T-cell (primary cell): ENCODE results near the gene TM6SF1. TPM values are rescaled to one million over a fixed set of nuclear protein-coding genes. Genes with fewer than 3 reads are reported as not detected.
"Not testable (repeated sequence)": the region's sequence is repeated elsewhere in the genome, so short reads cannot be mapped to it uniquely, and the experiment has no call there.

Experiments
- ATAC-seq, 4 experiments: fragments of 200-7000 bp in 3 of 4; fragments of 150-1000 bp in 1 of 4; cut with Tn5 transposase; replicated peaks in 1 of 4; 1 replicate in 3 of 4; 2 replicates in 1 of 4; pipeline ENCODE4 v1.10.0; 2021; ENCODE audit warnings: moderate library complexity in 3 of 4, mild to moderate bottlenecking in 2 of 4, moderate number of reproducible peaks in 1 of 4
- CTCF ChIA-PET, 2 donors: fragments of 300-600 bp; sonication (Branson Sonifier 250); formaldehyde crosslinking; loops; one replicate each; lab custom pipeline; 2022; ENCODE audit warnings: antibody characterized with exemption in 2 of 2; lab: Charles Lee
- POLR2A ChIA-PET, 2 donors: fragments of 300-600 bp; sonication (Branson Sonifier 250); formaldehyde crosslinking; loops; one replicate each; lab custom pipeline; 2022; ENCODE audit warnings: antibody characterized with exemption in 2 of 2; lab: Charles Lee
- DNase-seq, 35 experiments: peaks; one replicate each; pipeline versions ENCODE4 v3.0.0 to v3.0.0-alpha.2; 2013 to 2023
- H3K27ac ChIP-seq: one replicate; pipeline ENCODE4 v1.5.1; 2013; ENCODE audit warnings: low read length
- H3K27me3 ChIP-seq, 2 experiments: replicated peaks in 1 of 2; 1 replicate in 1 of 2; 2 replicates in 1 of 2; pipeline versions ENCODE4 v1.6.1 to v1.7.0; 2013; ENCODE audit warnings: low read length in 1 of 2, mixed read lengths in 1 of 2; ENCODE audit not compliant: control insufficient read depth in 2 of 2, insufficient read depth in 2 of 2; ENCODE audit errors: extremely low read depth in 1 of 2
- H3K36me3 ChIP-seq, 2 donors: 1 replicate in 1 of 2; 2 replicates in 1 of 2; pipeline versions ENCODE4 v1.6.1 to v1.7.0; 2013; ENCODE audit warnings: low read length in 1 of 2; ENCODE audit not compliant: control insufficient read depth in 2 of 2, insufficient read depth in 1 of 2; ENCODE audit errors: extremely low read depth in 1 of 2
- H3K4me1 ChIP-seq, 2 experiments: 1 replicate in 1 of 2; 2 replicates in 1 of 2; pipeline versions ENCODE4 v1.6.1 to v1.7.0; 2013; ENCODE audit warnings: low read length in 2 of 2, mixed read lengths in 1 of 2; ENCODE audit not compliant: insufficient read depth in 2 of 2, control insufficient read depth in 1 of 2; ENCODE audit errors: extremely low read depth in 1 of 2
- H3K4me3 ChIP-seq, 2 donors: 1 replicate in 1 of 2; 2 replicates in 1 of 2; pipeline versions ENCODE4 v1.5.1 to v1.7.0; 2013; ENCODE audit warnings: mild to moderate bottlenecking in 2 of 2, low read length in 1 of 2, moderate library complexity in 1 of 2; ENCODE audit not compliant: control insufficient read depth in 1 of 2; ENCODE audit errors: extremely low read depth in 1 of 2
- H3K9me3 ChIP-seq: 2 replicates; pipeline ENCODE4 v1.7.0; 2013
- H3K27ac Mint-ChIP-seq, 2 donors: one replicate each; pipeline ENCODE4 v1.8.0; 2020 to 2021; ENCODE audit warnings: mild to moderate bottlenecking in 2 of 2, mixed read lengths in 2 of 2
- H3K27me3 Mint-ChIP-seq, 2 donors: one replicate each; pipeline ENCODE4 v1.8.0; 2021 to 2022; ENCODE audit warnings: mixed read lengths in 2 of 2
- H3K36me3 Mint-ChIP-seq: one replicate; pipeline ENCODE4 v1.8.0; 2021; ENCODE audit warnings: mixed read lengths
- H3K4me1 Mint-ChIP-seq, 3 donors: one replicate each; pipeline ENCODE4 v1.8.0; 2020 to 2022; ENCODE audit warnings: mixed read lengths in 3 of 3, mild to moderate bottlenecking in 1 of 3
- H3K4me3 Mint-ChIP-seq, 3 donors: one replicate each; pipeline ENCODE4 v1.8.0; 2020 to 2022; ENCODE audit warnings: mild to moderate bottlenecking in 3 of 3, mixed read lengths in 3 of 3, moderate library complexity in 3 of 3
- H3K9me3 Mint-ChIP-seq, 3 donors: one replicate each; pipeline ENCODE4 v1.8.0; 2020 to 2022; ENCODE audit warnings: mixed read lengths in 3 of 3
- WGBS: methylation state at CpG from one replicate; pipeline ENCODE4 v1.1.5; 2013; ENCODE audit warnings: missing lambda C conversion rate; ENCODE audit not compliant: insufficient coverage; 5-methylcytosine and 5-hydroxymethylcytosine counted together
- total RNA-seq, 35 experiments: library from RNA in 6 of 35; stranded (reverse) in 6 of 35; fragments of 120-200 nt in 1 of 35; gene quantifications; one replicate each; pipeline versions ENCODE4 v1.2.1 to v1.2.4 and lab custom pipeline; 2013 to 2026

Gene TM6SF1
- total RNA-seq, 5 donors from 2014 or later (not counting 1 experiment from before 2014, with no cell fraction given): 0.33 to 2.1 (median 0.84) TPM; not detected in 1

DNA sequence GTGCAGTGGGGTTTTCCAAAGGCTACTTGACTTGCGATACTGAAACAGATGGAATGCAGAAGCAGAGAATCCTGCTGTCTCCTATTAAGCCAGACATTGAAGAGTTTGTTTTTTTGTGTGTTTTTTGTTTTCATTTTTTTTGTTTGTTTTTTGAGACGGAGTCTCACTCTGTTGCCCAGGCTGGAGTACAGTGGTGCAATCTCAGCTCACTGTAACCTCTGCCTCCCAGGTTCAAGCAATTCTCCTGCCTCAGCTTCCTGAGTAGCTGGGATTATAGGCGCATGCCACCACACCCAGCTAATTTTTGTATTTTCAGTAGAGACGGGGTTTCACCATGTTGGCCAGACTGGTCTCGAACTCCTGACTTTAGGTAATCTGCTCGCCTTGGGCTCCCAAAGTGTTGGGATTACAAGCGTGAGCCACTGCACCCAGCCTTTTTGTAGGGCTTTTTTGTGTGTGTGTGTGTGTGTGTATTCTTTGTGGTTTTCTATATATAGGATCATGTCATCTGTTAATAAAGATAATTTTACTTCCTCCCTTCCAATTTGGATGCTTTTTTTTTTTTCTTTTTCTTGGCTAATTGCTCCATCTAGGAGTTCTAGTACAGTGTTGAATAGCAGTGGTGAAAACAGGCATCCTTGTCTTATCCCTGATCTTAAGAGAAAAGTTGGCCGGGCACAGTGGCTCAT lies 21.4 kb upstream of the TM6SF1 start:
- peaks cover 0 to 12% of the 10 kb centered on the region in 2 experiments for H3K27me3 ChIP-seq
- H3K4me3 ChIP-seq, H3K4me3 Mint-ChIP-seq, POLR2A ChIA-PET, H3K27ac ChIP-seq, H3K27ac Mint-ChIP-seq, H3K36me3 Mint-ChIP-seq, CTCF ChIA-PET, H3K36me3 ChIP-seq, DNase-seq, H3K4me1 ChIP-seq, H3K4me1 Mint-ChIP-seq, H3K9me3 Mint-ChIP-seq, H3K9me3 ChIP-seq, ATAC-seq: not testable (repeated sequence)
- peaks cover 9 to 11% of the 10 kb centered on the region in 2 donors for H3K27me3 Mint-ChIP-seq
- 93% methylated on average over 2 of the region's 8 CpGs for WGBS

DNA sequence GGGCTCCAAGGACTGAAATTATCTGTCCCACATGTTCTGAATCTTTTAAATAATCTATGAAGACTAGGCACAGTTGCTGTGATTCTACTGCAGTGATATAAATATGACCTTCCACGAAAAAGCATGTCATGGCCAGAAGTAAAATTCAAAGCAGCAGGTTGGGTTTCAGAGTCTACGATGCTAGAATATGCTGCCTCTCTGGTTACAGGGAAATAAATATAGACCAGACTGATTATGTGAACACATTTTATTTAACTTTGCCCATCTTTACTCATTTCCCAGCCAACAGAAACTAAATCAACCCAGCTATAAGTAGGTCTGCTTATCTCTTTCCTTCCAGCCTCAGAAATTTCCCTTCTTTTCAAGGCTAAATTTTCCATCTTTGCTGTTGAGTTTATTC lies 19.9 kb upstream of the TM6SF1 start:
- ChIA-PET CTCF (no interaction called here), POLR2A (interaction anchor here (0.7 kb wide), 2 partner anchors 28 to 34 kb away, joined by 3 to 5 read pairs; no protein-coding TSS in a partner anchor)
- Mint-ChIP-seq H3K4me3 (no peak overlapping the region), H3K36me3 (no peaks in the 10 kb centered on the region), H3K27me3 (peaks cover 10 to 12% of the 10 kb centered on the region in 2 donors), H3K4me1 (peaks cover 0 to 6% (median 5%) of the 10 kb centered on the region in 3 donors), H3K27ac (no peak overlapping the region), H3K9me3 (no peaks in the 10 kb centered on the region)
- no peaks in the 10 kb centered on the region for H3K36me3 ChIP-seq
- WGBS: no CpG with 5 or more reads among the region's 2 CpGs
- ATAC-seq (no peak), DNase-seq (no peak)
- peaks cover 0 to 11% of the 10 kb centered on the region in 2 experiments for H3K27me3 ChIP-seq
- H3K4me3 ChIP-seq: no peak overlapping the region
- no peaks in the 10 kb centered on the region for H3K4me1 ChIP-seq
- no peak overlapping the region for H3K27ac ChIP-seq
- H3K9me3 ChIP-seq: no peaks in the 10 kb centered on the region

DNA sequence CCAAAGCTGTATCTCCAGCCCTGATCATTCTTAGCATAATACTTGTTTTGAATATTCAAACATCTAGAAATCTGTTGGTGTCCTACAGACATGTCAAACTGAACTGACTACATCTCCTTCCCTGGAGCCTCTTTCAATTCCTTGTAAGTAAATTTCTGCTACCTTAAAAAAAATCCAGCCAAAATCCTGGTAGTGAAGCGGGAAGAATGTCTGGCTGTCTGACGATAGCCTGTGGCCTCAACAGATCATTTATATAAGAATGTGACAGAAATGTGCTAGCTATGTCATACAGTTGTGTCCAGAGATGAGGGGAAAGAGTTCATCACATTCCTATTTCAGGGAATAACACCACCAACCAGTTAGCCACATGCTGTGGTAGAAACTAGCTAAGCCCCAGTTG lies 18.6 kb upstream of the TM6SF1 start:
- Histone ChIP-seq H3K4me3 (no peak overlapping the region), H3K27me3 (peaks cover 0 to 8% of the 10 kb centered on the region in 2 experiments), H3K4me1 (no peaks in the 10 kb centered on the region), H3K36me3 (no peaks in the 10 kb centered on the region), H3K27ac (no peak overlapping the region), H3K9me3 (no peaks in the 10 kb centered on the region)
- ATAC-seq (no peak), DNase-seq (no peak)
- Mint-ChIP-seq H3K9me3 (no peaks in the 10 kb centered on the region), H3K36me3 (no peaks in the 10 kb centered on the region), H3K4me3 (no peak overlapping the region), H3K27me3 (peaks cover 8 to 10% of the 10 kb centered on the region in 2 donors), H3K27ac (no peak overlapping the region), H3K4me1 (peaks cover 0 to 6% (median 5%) of the 10 kb centered on the region in 3 donors)
- ChIA-PET POLR2A (no interaction called here), CTCF (interaction anchor here in 1 of 2 donors (0.6 kb wide), 1 partner anchor 86 kb away, joined by 8 read pairs; no protein-coding TSS in a partner anchor)
- no CpG with 5 or more reads among the region's 2 CpGs for WGBS

DNA sequence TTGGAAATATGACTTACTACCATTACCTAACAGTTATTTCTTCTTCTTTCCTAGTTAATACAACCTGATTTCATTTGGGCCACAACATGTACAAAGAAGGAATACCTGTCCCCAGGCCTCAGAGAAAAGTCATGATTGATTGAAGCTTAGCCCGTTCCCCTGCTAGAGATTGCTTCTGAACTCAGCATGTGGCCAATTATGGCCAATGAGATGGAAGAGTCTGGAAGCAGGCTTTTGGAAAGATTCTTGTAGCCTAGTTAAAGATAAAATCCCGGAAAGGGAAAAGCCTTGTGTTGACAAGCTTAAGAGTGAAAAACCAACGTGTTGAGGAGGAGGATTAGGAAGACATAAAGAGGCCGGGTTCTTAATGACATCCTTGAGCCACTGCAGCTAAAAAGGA lies 17.0 kb upstream of the TM6SF1 start:
- ChIA-PET CTCF (interaction anchor here in 1 of 2 donors (0.7 kb wide), 1 partner anchor 88 kb away, joined by 4 read pairs; no protein-coding TSS in a partner anchor), POLR2A (no interaction called here)
- H3K27ac Mint-ChIP-seq: no peak overlapping the region
- peaks cover 5 to 10% of the 10 kb centered on the region in 2 donors for H3K27me3 Mint-ChIP-seq
- Histone ChIP-seq H3K36me3 (no peaks in the 10 kb centered on the region), H3K4me1 (no peaks in the 10 kb centered on the region), H3K27ac (no peak overlapping the region), H3K4me3 (no peak overlapping the region), H3K27me3 (peaks cover 0 to under 1% of the 10 kb centered on the region in 2 experiments), H3K9me3 (no peaks in the 10 kb centered on the region)
- H3K36me3 Mint-ChIP-seq: no peaks in the 10 kb centered on the region
- DNase-seq (no peak), ATAC-seq (no peak)
- H3K9me3 Mint-ChIP-seq: no peaks in the 10 kb centered on the region
- no peak overlapping the region for H3K4me3 Mint-ChIP-seq
- no CpG with 5 or more reads among the region's 4 CpGs for WGBS
- peaks cover 0 to 6% (median 5%) of the 10 kb centered on the region in 3 donors for H3K4me1 Mint-ChIP-seq

DNA sequence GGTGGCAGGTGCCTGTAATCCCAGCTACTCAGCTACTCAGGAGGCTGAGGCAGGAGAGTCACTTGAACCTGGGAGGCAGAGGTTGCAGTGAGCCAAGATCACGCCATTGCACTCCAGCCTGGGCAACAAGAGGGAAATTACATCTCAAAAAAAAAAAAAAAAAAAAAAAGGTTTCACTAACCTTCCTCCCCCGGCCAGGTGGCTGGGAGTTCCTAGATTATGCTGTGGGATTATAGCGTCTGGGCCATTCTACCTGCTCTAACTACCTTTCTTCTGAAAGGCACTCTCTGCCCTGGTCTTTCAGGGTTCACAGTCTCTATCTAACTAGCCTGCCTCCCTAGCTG lies 15.5 kb upstream of the TM6SF1 start:
- CTCF ChIA-PET: interaction anchor here in 1 of 2 donors (0.7 kb wide), 1 partner anchor 14 kb away, joined by 4 read pairs; no protein-coding TSS in a partner anchor
- H3K9me3 ChIP-seq, H3K27ac Mint-ChIP-seq, H3K36me3 ChIP-seq, DNase-seq, H3K4me3 Mint-ChIP-seq, POLR2A ChIA-PET, H3K9me3 Mint-ChIP-seq, H3K36me3 Mint-ChIP-seq, H3K27me3 ChIP-seq, H3K27ac ChIP-seq, ATAC-seq, H3K4me1 Mint-ChIP-seq, H3K4me1 ChIP-seq, H3K4me3 ChIP-seq: not testable (repeated sequence)
- H3K27me3 Mint-ChIP-seq: peaks cover 9 to 17% of the 10 kb centered on the region in 2 donors
- 100% methylated on average over 1 of the region's 3 CpGs for WGBS

DNA sequence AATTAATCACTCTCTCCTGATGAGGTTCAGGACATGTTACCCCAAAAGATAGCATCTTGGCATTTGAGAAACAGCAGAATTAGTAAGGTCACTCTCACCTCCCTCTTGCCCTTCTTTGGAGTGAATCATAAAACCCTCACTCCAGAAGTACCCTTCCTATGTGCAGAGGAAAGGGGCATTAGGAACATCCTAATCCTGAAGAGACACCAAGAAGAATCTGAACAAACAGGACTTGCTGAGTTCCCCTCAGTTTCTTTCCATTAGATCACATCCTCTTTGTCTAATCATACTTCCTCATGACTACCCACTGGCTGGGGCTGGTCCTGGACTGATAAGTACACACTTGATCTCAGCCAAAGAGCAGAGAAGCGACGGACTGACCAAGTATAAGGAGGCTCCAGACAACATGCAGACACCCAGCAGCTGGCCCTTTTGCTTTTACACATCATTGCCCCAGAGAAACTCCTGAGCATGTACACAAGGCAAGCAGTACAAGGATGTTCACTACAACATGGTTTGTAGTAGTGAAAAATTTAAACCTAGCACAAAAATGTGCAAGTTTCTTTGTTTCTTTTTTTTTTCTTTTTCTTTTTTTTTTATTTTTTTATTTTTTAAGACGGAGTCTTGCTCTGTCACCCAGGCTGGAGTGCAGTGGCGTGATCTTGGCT lies 15.0 kb upstream of the TM6SF1 start:
- Histone ChIP-seq H3K4me1 (no peaks in the 10 kb centered on the region), H3K36me3 (no peaks in the 10 kb centered on the region), H3K27ac (no peak overlapping the region), H3K27me3 (no peaks in the 10 kb centered on the region), H3K4me3 (no peak overlapping the region), H3K9me3 (no peaks in the 10 kb centered on the region)
- peaks cover 9 to 19% of the 10 kb centered on the region in 2 donors for H3K27me3 Mint-ChIP-seq
- H3K4me3 Mint-ChIP-seq: no peak overlapping the region
- H3K9me3 Mint-ChIP-seq: no peaks in the 10 kb centered on the region
- ATAC-seq (no peak), DNase-seq (no peak)
- ChIA-PET POLR2A (no interaction called here), CTCF (no interaction called here)
- H3K27ac Mint-ChIP-seq: no peak overlapping the region
- 50% methylated on average over 2 of the region's 4 CpGs for WGBS
- H3K36me3 Mint-ChIP-seq: no peaks in the 10 kb centered on the region
- H3K4me1 Mint-ChIP-seq: peaks cover 0 to 6% (median 5%) of the 10 kb centered on the region in 3 donors
